IPS-15b (cell line): ENCODE data around the gene ALKBH5.

ENCODE experiments used
- H3K27me3 ChIP-seq: one replicate; pipeline ENCODE4 v1.6.1; 2013; ENCODE audit warnings: low read length; ENCODE audit not compliant: control insufficient read depth, insufficient read depth
- H3K36me3 ChIP-seq: one replicate; pipeline ENCODE4 v1.6.1; 2013; ENCODE audit warnings: low read length; ENCODE audit not compliant: control insufficient read depth, insufficient read depth
- H3K4me1 ChIP-seq: one replicate; pipeline ENCODE4 v1.6.1; 2013; ENCODE audit warnings: mild to moderate bottlenecking, low read length; ENCODE audit not compliant: control insufficient read depth, insufficient read depth
- H3K4me3 ChIP-seq: one replicate; pipeline ENCODE4 v1.5.1; 2013; ENCODE audit warnings: low read depth, low read length
- H3K9ac ChIP-seq: one replicate; pipeline ENCODE4 v1.6.1; 2013; ENCODE audit warnings: low read depth, mild to moderate bottlenecking, low read length
- H3K9me3 ChIP-seq: one replicate; pipeline ENCODE4 v1.6.1; 2013; ENCODE audit warnings: mild to moderate bottlenecking, low read length; ENCODE audit not compliant: control insufficient read depth, insufficient read depth

ALKBH5 gene

DNA sequence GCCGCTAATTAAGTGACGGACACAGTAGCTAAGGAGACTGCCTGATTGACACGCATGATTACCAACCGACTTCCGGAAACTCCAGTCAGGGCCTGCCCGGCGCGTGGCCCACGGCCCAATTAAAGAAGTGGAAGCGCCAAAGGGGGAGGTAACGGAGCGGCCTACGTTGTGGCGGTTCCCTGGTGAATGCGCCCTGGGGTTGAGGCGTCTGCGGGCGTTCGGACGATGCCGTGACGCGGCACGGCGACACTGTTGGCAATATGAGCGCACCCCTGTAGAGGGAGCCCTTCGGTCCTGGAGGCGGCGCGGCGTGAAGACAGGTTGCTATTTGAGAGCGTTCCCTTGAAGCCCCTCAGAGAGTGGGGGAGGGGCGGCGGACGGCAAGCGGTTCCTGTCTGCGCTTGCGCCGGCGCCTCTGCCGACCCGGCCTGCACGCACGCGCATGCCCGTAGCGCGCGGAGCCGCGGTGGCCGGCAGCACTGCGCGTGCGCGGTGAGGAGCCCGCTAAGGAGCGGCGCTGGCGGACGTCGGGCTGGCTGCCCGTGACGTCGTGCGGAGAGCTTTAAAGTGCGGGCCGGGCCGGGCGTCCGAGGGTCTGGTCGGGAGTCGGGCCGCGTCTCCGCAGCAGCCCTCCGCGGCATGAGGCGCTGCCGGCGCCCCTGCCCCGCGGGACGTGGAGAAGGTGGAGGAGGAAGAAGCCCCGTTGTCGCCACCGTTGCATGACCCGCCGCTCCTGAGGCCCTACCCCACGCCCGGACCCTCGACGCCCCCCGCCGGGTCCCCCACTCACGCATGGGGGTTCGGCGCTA lies at the start of gene ALKBH5:
Gene ALKBH5, plus strand, starts transcription at position 495 of the 809 bp plus-strand sequence. CDS start 416 bp downstream, outside the sequence.
- Histone ChIP-seq H3K27me3 (no peaks in the 10 kb centered on the region), H3K36me3 (peaks cover 9% of the 10 kb centered on the region), H3K4me3 (peak within 1 kb of the TSS; percentile 87), H3K4me1 (peaks cover 13% of the 10 kb centered on the region), H3K9ac (peak within 1 kb of the TSS; percentile 87), H3K9me3 (no peaks in the 10 kb centered on the region)

DNA sequence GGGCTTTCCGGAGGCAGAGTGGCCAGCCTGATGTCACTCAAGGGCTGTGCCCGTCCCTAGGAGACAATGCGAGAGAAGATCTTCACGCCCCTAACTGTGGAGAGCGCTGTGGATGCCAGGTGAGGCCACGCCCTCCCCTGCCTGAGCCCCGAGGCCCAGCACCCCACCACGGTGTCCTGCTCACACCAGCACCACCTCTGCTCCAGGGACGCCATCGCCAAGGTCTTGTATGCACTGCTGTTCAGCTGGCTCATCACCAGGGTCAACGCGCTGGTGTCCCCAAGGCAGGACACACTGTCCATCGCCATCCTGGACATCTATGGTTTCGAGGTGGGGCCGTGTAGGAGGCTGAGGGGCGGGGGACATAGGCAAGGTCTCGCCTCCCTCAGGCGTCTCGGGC lies 47.3 kb upstream of the ALKBH5 start:
- Histone ChIP-seq H3K4me1 (no peaks in the 10 kb centered on the region), H3K9ac (no peak overlapping the region), H3K36me3 (no peaks in the 10 kb centered on the region), H3K27me3 (no peaks in the 10 kb centered on the region), H3K4me3 (no peak overlapping the region), H3K9me3 (no peaks in the 10 kb centered on the region)

DNA sequence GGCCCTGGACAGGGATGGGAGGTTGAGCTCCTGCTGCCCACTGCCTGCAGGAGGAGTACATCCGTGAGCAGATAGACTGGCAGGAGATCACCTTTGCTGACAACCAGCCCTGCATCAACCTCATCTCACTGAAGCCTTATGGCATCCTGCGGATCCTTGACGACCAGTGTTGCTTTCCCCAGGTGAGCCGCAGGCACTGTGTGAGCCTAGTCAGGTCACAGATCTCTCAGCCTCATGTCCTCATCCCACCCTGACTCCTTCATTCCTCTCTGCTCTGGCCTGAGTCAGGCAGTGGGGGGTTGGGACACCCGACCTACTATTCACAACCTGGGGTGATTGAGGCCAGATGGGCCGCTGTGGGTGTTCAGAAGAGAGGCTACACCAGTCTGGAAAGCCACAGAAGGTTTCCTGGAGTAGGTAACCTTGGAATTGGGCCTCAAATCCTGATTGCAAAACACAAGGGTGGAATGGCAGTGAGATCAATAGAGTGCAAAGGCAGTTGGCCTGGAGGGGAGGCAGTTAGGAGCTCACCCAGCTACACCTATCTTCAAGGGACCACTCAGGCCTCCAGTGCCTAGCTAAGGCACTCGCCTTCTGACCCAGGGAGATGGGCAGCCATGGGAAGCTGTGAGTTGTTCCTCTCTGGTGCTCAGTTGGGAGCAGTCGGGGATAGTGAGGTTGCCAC lies 45.4 kb upstream of the ALKBH5 start:
- Histone ChIP-seq H3K9ac (peak overlapping the region; percentile 47), H3K27me3 (no peaks in the 10 kb centered on the region), H3K4me3 (no peak overlapping the region), H3K4me1 (peaks cover 4% of the 10 kb centered on the region), H3K9me3 (no peaks in the 10 kb centered on the region), H3K36me3 (no peaks in the 10 kb centered on the region)

- H3K36me3 ChIP-seq, result no peaks in the 10 kb centered on the region
Observed at GRCh38 chr17:18139092-18139491, 44.5 kb upstream of the ALKBH5 start.

DNA sequence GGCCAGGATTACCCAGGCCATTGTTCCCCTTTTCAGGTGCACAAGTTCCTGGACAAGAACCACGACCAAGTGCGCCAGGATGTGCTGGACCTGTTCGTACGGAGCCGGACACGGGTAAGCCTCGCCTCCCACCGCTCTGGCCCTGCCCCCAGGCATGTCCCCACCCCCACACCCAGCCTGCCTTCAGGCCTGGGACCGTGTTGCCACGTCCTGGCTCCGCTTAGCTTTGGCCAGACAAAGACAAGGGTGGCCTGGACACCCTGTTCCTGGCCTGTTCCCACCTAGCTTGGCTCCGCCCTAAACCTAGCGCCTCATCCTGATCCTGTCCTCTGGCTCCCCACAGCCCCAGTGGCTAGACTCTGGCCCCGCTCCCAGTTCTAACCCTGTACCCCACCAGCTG lies 44.1 kb upstream of the ALKBH5 start:
- Histone ChIP-seq H3K36me3 (no peaks in the 10 kb centered on the region), H3K4me3 (no peak overlapping the region), H3K9ac (no peak overlapping the region), H3K4me1 (peaks cover 4% of the 10 kb centered on the region), H3K9me3 (no peaks in the 10 kb centered on the region), H3K27me3 (no peaks in the 10 kb centered on the region)

More at GRCh38 chr17:18139092-18139491, 44.5 kb upstream of the ALKBH5 start:
- no peak overlapping the region for H3K4me3 ChIP-seq
- peaks cover 4% of the 10 kb centered on the region for H3K4me1 ChIP-seq
- no peaks in the 10 kb centered on the region for H3K9me3 ChIP-seq
- no peaks in the 10 kb centered on the region for H3K27me3 ChIP-seq
- H3K9ac ChIP-seq, result no peak overlapping the region

- Histone ChIP-seq H3K36me3 (no peaks in the 10 kb centered on the region), H3K9me3 (no peaks in the 10 kb centered on the region), H3K9ac (no peak overlapping the region), H3K27me3 (no peaks in the 10 kb centered on the region), H3K4me3 (no peak overlapping the region), H3K4me1 (peaks cover 4% of the 10 kb centered on the region)
Observed at GRCh38 chr17:18139949-18140348, 43.7 kb upstream of the ALKBH5 start.

DNA sequence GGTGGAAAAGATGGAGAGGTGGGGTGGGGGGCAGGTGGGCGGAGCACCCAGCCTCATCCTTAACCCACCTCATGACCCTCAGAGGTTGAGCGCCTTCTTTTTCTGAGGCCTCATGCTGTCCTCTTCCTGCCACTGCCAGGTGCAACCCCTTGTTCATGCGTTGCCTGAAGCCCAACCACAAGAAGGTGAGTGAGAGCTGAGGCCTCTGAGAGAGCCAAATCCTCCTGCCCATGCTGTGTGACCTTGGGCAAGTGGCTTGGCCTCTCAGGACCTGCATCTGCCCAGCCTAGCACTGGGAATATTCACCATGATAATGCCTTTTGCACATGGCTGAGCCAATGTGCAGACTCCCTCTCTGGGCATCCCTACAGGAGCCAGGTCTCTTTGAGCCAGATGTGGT lies 43.0 kb upstream of the ALKBH5 start:
- Histone ChIP-seq H3K4me1 (peaks cover 4% of the 10 kb centered on the region), H3K27me3 (no peaks in the 10 kb centered on the region), H3K9ac (no peak overlapping the region), H3K4me3 (no peak overlapping the region), H3K9me3 (no peaks in the 10 kb centered on the region), H3K36me3 (no peaks in the 10 kb centered on the region)

DNA sequence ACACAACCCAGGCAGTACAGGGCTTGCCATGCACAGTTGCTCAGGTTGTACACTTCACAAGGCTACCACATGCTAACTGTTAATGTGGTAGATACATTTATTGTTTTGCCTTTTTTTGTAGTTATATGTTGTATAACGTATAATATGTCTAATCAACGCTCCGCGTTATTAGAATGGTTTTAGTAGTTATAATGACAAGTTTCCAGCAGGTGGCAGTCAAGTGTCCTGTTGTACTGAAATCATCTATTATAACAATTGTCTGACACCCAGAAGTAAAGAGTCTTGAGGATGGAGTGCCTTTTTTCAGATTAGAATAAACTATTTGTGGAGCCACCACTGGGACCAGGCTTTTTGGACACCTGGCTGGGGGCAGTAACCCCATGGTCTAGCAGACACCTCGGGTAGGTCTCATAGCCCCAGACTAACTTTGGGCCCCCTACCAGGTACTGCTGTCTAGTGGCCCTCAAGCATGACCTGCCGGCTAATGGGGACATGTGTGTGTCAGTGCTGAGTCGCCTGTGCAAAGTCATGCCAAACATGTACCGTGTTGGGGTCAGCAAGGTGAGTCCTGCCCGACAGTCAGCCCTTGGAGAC lies 42.3 kb upstream of the ALKBH5 start:
- Histone ChIP-seq H3K4me3 (no peak overlapping the region), H3K4me1 (peaks cover 4% of the 10 kb centered on the region), H3K9me3 (no peaks in the 10 kb centered on the region), H3K36me3 (no peaks in the 10 kb centered on the region), H3K27me3 (no peaks in the 10 kb centered on the region), H3K9ac (no peak overlapping the region)

DNA sequence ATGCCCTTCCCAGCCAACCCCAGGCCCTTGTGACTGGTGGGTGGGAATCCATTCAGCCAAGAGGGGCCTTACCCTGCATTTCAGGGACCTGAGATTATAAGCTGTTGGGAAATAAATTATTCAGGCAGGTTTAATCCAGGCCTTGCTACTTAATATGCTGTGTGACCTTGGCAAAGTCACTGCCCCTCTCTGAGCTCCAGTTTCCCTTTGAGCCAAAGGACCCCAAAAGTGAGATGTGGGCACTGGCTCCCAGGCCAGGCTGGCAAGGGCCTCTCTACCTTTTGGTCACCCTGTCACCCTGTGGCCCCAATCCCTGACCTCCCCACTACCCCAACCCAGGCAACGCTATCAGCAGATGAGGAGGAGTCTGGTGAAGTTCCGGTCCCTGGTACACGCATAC lies 41.2 kb upstream of the ALKBH5 start:
- H3K4me1 ChIP-seq, result peaks cover 4% of the 10 kb centered on the region
- H3K9me3 ChIP-seq, result no peaks in the 10 kb centered on the region
- no peak overlapping the region for H3K4me3 ChIP-seq
- no peaks in the 10 kb centered on the region for H3K27me3 ChIP-seq
- no peaks in the 10 kb centered on the region for H3K36me3 ChIP-seq
- no peak overlapping the region for H3K9ac ChIP-seq

GRCh38 chr17:18143044-18143936 lies 40.3 kb upstream of the ALKBH5 start:
- no peaks in the 10 kb centered on the region for H3K9me3 ChIP-seq
- no peak overlapping the region for H3K9ac ChIP-seq
- no peaks in the 10 kb centered on the region for H3K27me3 ChIP-seq
- H3K4me1 ChIP-seq, result peaks cover 4% of the 10 kb centered on the region
- no peak overlapping the region for H3K4me3 ChIP-seq
- no peaks in the 10 kb centered on the region for H3K36me3 ChIP-seq

DNA sequence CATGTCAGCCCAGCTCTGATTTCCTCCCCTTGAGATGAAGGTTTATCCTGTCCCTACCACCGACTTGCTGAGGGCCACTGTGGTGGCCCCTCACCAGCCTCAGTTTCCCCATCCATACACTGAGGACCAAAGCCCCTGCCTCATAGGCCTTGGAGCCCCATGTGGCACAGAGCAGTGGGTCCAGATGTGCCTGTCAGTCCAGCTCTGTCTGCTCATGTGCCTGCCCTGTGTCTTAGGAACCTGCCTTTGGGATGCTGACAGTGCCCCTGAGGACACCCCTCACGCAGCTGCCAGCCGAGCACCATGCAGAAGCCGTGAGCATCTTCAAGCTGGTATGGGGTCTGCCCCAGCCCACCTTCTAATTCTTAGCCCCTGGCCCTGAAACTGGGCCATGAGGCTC lies 39.4 kb upstream of the ALKBH5 start:
- H3K27me3 ChIP-seq, result no peaks in the 10 kb centered on the region
- H3K4me3 ChIP-seq, result no peak overlapping the region
- no peaks in the 10 kb centered on the region for H3K9me3 ChIP-seq
- no peaks in the 10 kb centered on the region for H3K36me3 ChIP-seq
- H3K4me1 ChIP-seq, result peaks cover 4% of the 10 kb centered on the region
- H3K9ac ChIP-seq, result no peak overlapping the region
